Measurements from ENCODE around the gene CATSPER1. TPM values are rescaled to one million over a fixed set of nuclear protein-coding genes. Genes with fewer than 3 reads are reported as not detected.

CATSPER1 gene
- total RNA-seq, 1 donor from 2014 or later, result not detected

- H3K36me3 ChIP-seq, result peaks cover 5% of the 10 kb centered on the region
- intact Hi-C loops (cut with micrococcal nuclease), result loop anchor here (10.0 kb wide), 1 partner anchor 107 kb away; the partner anchor contains the start of gene FIBP
- H3K9me3 ChIP-seq (replicated peaks), result no peaks in the 10 kb centered on the region
- H3K27me3 ChIP-seq (ENCODE audit: low read depth), result no peaks in the 10 kb centered on the region
- no peak for TF ChIP-seq CTCF (IDR thresholded peaks at IDR 0.05; ENCODE audit: borderline replicate concordance)
- DNase-seq, result no peak
- H3K4me1 ChIP-seq, result no peaks in the 10 kb centered on the region
- no peak overlapping the region for H3K27ac ChIP-seq (replicated peaks)
- H3K4me3 ChIP-seq, result no peak overlapping the region
Observed at GRCh38 chr11:65992056-65992455, 34.2 kb downstream of the CATSPER1 start.

- H3K4me3 ChIP-seq, result no peak overlapping the region
- H3K4me1 ChIP-seq, result peaks cover 9% of the 10 kb centered on the region
- no peak overlapping the region for H3K27ac ChIP-seq (replicated peaks)
- no peaks in the 10 kb centered on the region for H3K9me3 ChIP-seq (replicated peaks)
- H3K36me3 ChIP-seq, result no peaks in the 10 kb centered on the region
- peak; percentile 77 for DNase-seq
- H3K27me3 ChIP-seq (ENCODE audit: low read depth), result no peaks in the 10 kb centered on the region
- intact Hi-C loops (cut with micrococcal nuclease), result no loop called here
- peak; percentile 94 for TF ChIP-seq CTCF (IDR thresholded peaks at IDR 0.05; ENCODE audit: borderline replicate concordance)
Observed at GRCh38 chr11:65988791-65989592, 37.3 kb downstream of the CATSPER1 start.

- no peak for DNase-seq
- intact Hi-C loops (cut with micrococcal nuclease), result no loop called here
- no peak overlapping the region for H3K4me3 ChIP-seq
- no peaks in the 10 kb centered on the region for H3K27me3 ChIP-seq (ENCODE audit: low read depth)
- TF ChIP-seq CTCF (IDR thresholded peaks at IDR 0.05; ENCODE audit: borderline replicate concordance), result no peak
- H3K9me3 ChIP-seq (replicated peaks), result no peaks in the 10 kb centered on the region
- no peak overlapping the region for H3K27ac ChIP-seq (replicated peaks)
- H3K4me1 ChIP-seq, result peaks cover 9% of the 10 kb centered on the region
- no peaks in the 10 kb centered on the region for H3K36me3 ChIP-seq
Observed at GRCh38 chr11:65987336-65987735, 38.9 kb downstream of the CATSPER1 start.

- no peak for TF ChIP-seq CTCF (IDR thresholded peaks at IDR 0.05; ENCODE audit: borderline replicate concordance)
- Histone ChIP-seq H3K36me3 (peaks cover 13% of the 10 kb centered on the region), H3K4me1 (peaks cover 9% of the 10 kb centered on the region), H3K27ac (replicated peaks) (no peak overlapping the region), H3K27me3 (ENCODE audit: low read depth) (no peaks in the 10 kb centered on the region), H3K9me3 (replicated peaks) (no peaks in the 10 kb centered on the region), H3K4me3 (no peak overlapping the region)
- no peak for DNase-seq
- intact Hi-C loops (cut with micrococcal nuclease), result no loop called here
Observed at GRCh38 chr11:65983589-65983987, 42.7 kb downstream of the CATSPER1 start.

GRCh38 chr11:65982824-65983588, 43.3 kb downstream of the CATSPER1 start:
- no peak for DNase-seq
- Histone ChIP-seq H3K9me3 (replicated peaks) (no peaks in the 10 kb centered on the region), H3K27me3 (ENCODE audit: low read depth) (no peaks in the 10 kb centered on the region), H3K4me3 (no peak overlapping the region), H3K36me3 (peaks cover 18% of the 10 kb centered on the region), H3K4me1 (peaks cover 9% of the 10 kb centered on the region), H3K27ac (replicated peaks) (no peak overlapping the region)
- intact Hi-C loops (cut with micrococcal nuclease), result no loop called here
- no peak for TF ChIP-seq CTCF (IDR thresholded peaks at IDR 0.05; ENCODE audit: borderline replicate concordance)
